GM12801 (cell line): ENCODE results near the gene ABCE1.

ENCODE experiments used
- TF ChIP-seq, protein P1 (sequence below): IDR thresholded peaks from one replicate; pipeline ENCODE4 v1.5.1; 2011; ENCODE audit warnings: control low read depth; ENCODE audit not compliant: insufficient read length; ENCODE audit errors: extremely low read depth

The ABCE1 gene

DNA sequence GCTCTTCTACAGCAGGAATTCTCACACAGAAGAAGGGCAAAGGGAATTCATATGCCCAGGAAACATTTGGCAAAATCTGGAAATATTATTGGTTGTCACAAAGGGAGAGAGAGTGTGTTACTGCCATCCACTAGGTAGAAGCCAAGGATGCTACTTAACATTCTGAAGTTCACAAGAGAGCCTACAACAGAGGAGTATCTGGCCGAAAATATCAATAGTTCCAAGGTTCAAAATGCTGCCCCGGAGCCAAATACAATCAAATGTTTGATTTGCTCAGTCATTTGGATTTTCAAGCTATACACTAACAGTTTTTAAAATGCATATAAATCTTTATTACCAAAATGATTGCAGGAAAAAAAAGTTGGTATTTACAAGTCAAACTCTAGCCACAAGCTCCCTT is 63.4 kb downstream of the ABCE1 start:
- TF ChIP-seq, protein P1, sequence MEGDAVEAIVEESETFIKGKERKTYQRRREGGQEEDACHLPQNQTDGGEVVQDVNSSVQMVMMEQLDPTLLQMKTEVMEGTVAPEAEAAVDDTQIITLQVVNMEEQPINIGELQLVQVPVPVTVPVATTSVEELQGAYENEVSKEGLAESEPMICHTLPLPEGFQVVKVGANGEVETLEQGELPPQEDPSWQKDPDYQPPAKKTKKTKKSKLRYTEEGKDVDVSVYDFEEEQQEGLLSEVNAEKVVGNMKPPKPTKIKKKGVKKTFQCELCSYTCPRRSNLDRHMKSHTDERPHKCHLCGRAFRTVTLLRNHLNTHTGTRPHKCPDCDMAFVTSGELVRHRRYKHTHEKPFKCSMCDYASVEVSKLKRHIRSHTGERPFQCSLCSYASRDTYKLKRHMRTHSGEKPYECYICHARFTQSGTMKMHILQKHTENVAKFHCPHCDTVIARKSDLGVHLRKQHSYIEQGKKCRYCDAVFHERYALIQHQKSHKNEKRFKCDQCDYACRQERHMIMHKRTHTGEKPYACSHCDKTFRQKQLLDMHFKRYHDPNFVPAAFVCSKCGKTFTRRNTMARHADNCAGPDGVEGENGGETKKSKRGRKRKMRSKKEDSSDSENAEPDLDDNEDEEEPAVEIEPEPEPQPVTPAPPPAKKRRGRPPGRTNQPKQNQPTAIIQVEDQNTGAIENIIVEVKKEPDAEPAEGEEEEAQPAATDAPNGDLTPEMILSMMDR, result no peak

DNA sequence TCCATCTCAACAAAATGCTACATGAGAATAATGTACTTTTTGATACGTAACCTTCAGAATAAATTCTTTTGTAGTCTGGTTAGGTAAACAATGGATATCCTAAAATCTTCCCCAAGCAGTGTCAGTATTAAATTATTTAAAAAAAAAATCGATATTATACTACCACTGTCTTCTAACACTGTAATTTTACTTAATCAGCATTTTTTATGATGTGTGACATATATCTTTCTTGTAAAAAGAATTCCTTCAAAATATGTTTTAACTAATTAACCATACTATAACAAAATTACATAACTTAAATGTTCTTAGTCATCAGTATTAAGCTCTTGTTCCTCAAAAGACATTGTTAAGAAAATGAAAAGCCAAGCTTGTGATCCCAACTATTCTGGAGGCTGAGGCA is 69.8 kb downstream of the ABCE1 start:
- TF ChIP-seq, protein P1, result no peak

DNA sequence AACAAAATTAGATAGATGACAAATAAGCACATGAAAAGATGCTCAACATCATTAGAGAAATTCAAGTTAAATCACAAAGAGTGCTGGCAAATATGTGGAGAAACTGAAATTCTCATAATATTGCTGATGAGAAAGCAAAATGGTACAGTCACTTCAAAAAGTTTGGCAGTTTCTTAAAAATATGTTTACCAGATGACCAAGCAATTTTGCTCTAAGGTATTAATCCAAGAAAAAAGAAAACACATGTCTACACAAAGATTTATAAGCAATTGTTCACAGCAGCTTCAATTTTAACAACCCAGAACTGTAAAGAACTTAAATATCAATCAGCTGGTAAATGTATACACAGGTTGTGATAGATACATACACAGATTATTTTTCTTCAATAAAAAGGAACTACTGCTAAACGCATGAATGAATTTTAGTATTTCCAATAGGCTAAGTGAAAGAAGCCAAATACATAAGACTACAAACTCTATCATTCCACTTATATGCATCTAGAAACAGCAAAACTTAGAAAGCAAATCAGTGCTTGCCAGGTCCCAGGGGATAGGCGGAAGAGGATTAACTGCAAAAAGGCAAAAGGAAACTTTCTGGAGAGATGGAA is 70.6 kb downstream of the ABCE1 start:
- TF ChIP-seq, protein P1, result no peak

DNA sequence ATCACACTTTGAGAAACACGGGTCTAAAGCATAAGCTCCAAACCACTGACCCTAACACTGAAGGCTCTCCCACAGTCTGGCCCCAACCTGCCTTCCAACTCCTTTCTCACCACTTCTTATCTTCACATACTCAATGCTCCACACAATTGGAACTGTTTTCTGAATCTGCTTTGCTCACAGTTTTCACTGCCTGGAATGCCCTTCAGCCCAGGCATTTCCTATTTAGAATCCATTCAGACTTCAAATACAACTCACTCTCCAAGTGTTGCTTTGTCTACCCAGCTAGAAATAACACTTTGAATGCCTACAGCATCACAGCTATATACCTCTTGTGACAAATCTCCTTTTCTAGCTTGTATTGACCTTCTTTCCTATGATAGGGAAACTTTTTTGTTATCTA is 72.1 kb downstream of the ABCE1 start:
- TF ChIP-seq, protein P1, result no peak

DNA sequence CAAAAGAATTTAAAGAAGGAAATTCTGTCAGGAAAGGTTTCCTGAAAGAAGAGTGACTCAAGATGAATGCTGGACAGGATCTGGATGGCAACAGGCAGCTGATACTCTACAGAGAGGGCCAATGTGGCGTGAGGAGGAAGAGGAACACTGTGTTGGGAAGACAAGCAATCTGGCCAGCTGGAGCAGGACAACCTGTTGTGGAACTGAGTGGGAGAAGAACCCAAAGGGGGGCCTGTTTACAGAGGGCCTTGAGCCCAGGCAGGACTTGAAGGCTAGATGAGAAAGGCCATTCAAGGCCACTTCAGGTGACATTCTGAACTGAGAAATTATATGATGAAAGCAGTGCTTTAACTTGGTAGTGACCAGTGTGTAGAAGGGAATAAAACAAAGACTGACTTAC is 73.8 kb downstream of the ABCE1 start:
- TF ChIP-seq, protein P1, result no peak

DNA sequence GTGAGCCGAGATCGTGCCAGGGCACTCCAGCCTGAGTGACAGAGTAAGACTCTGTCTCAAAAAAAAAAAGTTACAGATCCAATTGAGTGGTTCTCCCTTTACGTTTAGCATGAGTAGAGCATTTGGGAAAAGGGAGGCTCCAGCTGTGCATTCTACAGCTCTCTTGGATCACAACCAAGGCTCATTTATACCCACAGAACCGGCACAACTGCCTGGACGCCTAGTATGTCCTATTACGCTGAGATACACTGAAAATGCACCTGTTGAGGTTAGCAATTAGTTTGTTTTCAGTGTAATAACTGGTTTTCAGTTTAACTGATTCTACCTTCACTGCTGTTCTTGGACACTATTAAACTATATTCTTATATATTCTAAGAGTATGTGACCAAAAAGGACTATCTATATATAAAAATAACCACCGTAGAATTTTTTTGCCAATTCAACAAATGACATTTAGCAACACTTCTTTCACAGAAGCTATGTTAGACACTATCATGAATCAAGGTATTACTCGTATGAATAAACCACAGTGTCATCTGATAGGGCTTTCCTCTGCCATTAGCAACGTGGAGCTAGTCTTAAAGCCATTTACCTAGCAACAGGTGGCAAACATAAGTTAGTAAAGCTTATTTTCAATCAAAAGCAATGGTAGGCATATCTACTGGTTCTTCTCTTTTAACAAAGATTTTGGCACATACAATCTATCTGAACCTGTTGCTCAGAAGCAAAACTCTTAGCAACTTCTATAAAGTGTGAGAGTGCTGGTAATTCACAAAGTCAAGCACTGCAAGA is 78.7 kb downstream of the ABCE1 start:
- TF ChIP-seq, protein P1, result no peak

DNA sequence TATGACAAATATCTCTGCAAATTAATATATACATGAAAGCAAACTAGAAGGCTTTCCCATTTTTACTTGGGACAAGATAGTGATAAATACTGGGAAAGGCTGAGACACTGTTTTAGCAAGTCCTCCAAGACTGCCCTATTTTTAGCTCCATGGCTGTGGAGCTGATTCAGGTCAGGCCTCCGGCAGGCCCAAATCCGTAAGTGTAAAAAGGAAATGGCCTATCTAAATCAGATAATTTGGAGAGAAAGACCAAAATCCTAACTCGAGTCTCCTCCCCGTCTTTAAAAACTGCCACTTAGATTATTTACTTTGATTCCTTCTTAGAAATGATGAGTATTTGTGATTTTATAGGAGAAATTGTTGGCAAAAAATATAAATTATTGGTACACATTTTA is 79.4 kb downstream of the ABCE1 start:
- TF ChIP-seq, protein P1, result no peak
